ENCODE data around the gene TEX2. TPM values are rescaled to one million over a fixed set of nuclear protein-coding genes. Genes with fewer than 3 reads are reported as not detected.
A peak's percentile ranks its signal among the peaks of the same experiment; 100 is the strongest.

TEX2 gene
- total and polyA plus RNA-seq, 8 donors, result 20.1 to 38.2 (median 24.5) TPM

GRCh38 chr17:64154717-64155116, 108.3 kb downstream of the TEX2 start:
- H3K4me1 ChIP-seq, result peaks cover 30 to 52% of the 10 kb centered on the region in 2 donors
- peaks cover 0 to 36% of the 10 kb centered on the region in 2 donors for H3K36me3 ChIP-seq
- no peak for TF ChIP-seq CTCF (IDR thresholded peaks at IDR 0.05)
- intact Hi-C loops (cut with DNase I), result loop anchor here in 1 of 2 donors (10.0 kb wide), 1 partner anchor 110 kb away; the partner anchor contains the start of gene TEX2
- no peak for DNase-seq
- H3K4me3 ChIP-seq, result no peak overlapping the region
- H3K9me3 ChIP-seq, result no peaks in the 10 kb centered on the region
- no peak for ATAC-seq
- peak overlapping the region in 1 of 2 donors; percentile 18 for H3K27ac ChIP-seq
- no peaks in the 10 kb centered on the region for H3K27me3 ChIP-seq

- Histone ChIP-seq H3K9me3 (no peaks in the 10 kb centered on the region), H3K4me3 (no peak overlapping the region), H3K27ac (peak overlapping the region; percentile 18 to 44), H3K27me3 (no peaks in the 10 kb centered on the region), H3K36me3 (peaks cover 0 to 36% of the 10 kb centered on the region in 2 donors), H3K4me1 (peaks cover 30 to 56% of the 10 kb centered on the region in 2 donors)
- TF ChIP-seq CTCF (IDR thresholded peaks at IDR 0.05), result no peak
- DNase-seq (peak in 1 of 4 donors; percentile 77), ATAC-seq (no peak)
- intact Hi-C loops (cut with DNase I), result loop anchor here in 1 of 2 donors (10.0 kb wide), 1 partner anchor 110 kb away; the partner anchor contains the start of gene TEX2
These were observed 108.8 kb downstream of the TEX2 start for GRCh38 chr17:64154313-64154695.

- H3K27ac ChIP-seq, result peak overlapping the region; percentile 18 to 44
- no peaks in the 10 kb centered on the region for H3K9me3 ChIP-seq
- H3K4me3 ChIP-seq, result no peak overlapping the region
- TF ChIP-seq CTCF (IDR thresholded peaks at IDR 0.05), result no peak
- ATAC-seq (peak; percentile 7), DNase-seq (no peak)
- peaks cover 30 to 62% of the 10 kb centered on the region in 2 donors for H3K4me1 ChIP-seq
- intact Hi-C loops (cut with DNase I), result loop anchor here in 1 of 2 donors (10.0 kb wide), 1 partner anchor 111 kb away; the partner anchor contains the start of gene TEX2
- peaks cover 0 to 33% of the 10 kb centered on the region in 2 donors for H3K36me3 ChIP-seq
- no peaks in the 10 kb centered on the region for H3K27me3 ChIP-seq
These were observed 109.3 kb downstream of the TEX2 start for GRCh38 chr17:64153565-64154312.

GRCh38 chr17:64152428-64153125, 110.5 kb downstream of the TEX2 start:
- ATAC-seq, result no peak
- intact Hi-C loops (cut with DNase I), result loop anchor here in 1 of 2 donors (10.0 kb wide), 1 partner anchor 112 kb away; the partner anchor contains the start of gene TEX2
- TF ChIP-seq CTCF (IDR thresholded peaks at IDR 0.05), result no peak
- Histone ChIP-seq H3K27ac (no peak overlapping the region), H3K36me3 (peaks cover 0 to 34% of the 10 kb centered on the region in 2 donors), H3K4me1 (peaks cover 30 to 73% of the 10 kb centered on the region in 2 donors), H3K9me3 (no peaks in the 10 kb centered on the region), H3K27me3 (no peaks in the 10 kb centered on the region), H3K4me3 (no peak overlapping the region)
- DNase-seq, result no peak

- H3K27ac ChIP-seq, result peak overlapping the region in 1 of 2 donors; percentile 69
- H3K9me3 ChIP-seq, result no peaks in the 10 kb centered on the region
- H3K36me3 ChIP-seq, result peaks cover 0 to 34% of the 10 kb centered on the region in 2 donors
- intact Hi-C loops (cut with DNase I), result loop anchor here in 1 of 2 donors (10.0 kb wide), 1 partner anchor 114 kb away; the partner anchor contains the start of gene TEX2
- TF ChIP-seq CTCF (IDR thresholded peaks at IDR 0.05), result no peak
- H3K4me3 ChIP-seq, result no peak overlapping the region
- peaks cover 32 to 74% of the 10 kb centered on the region in 2 donors for H3K4me1 ChIP-seq
- no peaks in the 10 kb centered on the region for H3K27me3 ChIP-seq
- DNase-seq (no peak), ATAC-seq (no peak)
These were observed 112.1 kb downstream of the TEX2 start for GRCh38 chr17:64151016-64151368.

All from left lung (tissue), 10 donors.